MCF 10A (cell line): Measurements from ENCODE around the gene CACNA1C. TPM values are rescaled to one million over a fixed set of nuclear protein-coding genes. Genes with fewer than 3 reads are reported as not detected.

ENCODE experiments used
- BruUV-seq: library from RNA; stranded (reverse); fragments of 400-500 nt; replicated peaks from 2 replicates; lab custom pipeline; 2021; lab: Mats Ljungman, UMichigan
- CTCF ChIA-PET: fragments of 300-600 bp; sonication (Branson Sonifier 250); formaldehyde crosslinking; extraction: SDS; loops from one replicate; lab custom pipeline; 2021; ENCODE audit warnings: antibody characterized with exemption, inconsistent platforms; lab: Yijun Ruan, JAX
- POLR2A ChIA-PET: fragments of 300-600, 350-650 bp; sonication (Branson Sonifier 250); formaldehyde crosslinking; extraction: SDS; loops from one replicate; lab custom pipeline; 2020; ENCODE audit warnings: antibody characterized with exemption, inconsistent platforms; lab: Yijun Ruan, JAX
- DNase-seq: peaks from one replicate; pipeline ENCODE4 v3.0.0-alpha.2; 2018; ENCODE audit not compliant: unreplicated experiment
- H3K27ac Mint-ChIP-seq: one replicate; pipeline ENCODE4 v1.8.0; 2022; ENCODE audit warnings: mild to moderate bottlenecking, low read depth, mixed read lengths; ENCODE audit not compliant: unreplicated experiment
- H3K27me3 Mint-ChIP-seq: one replicate; pipeline ENCODE4 v1.8.0; 2022; ENCODE audit warnings: mixed read lengths; ENCODE audit not compliant: insufficient read depth, unreplicated experiment
- H3K36me3 Mint-ChIP-seq: one replicate; pipeline ENCODE4 v1.8.0; 2022; ENCODE audit warnings: mild to moderate bottlenecking, moderate library complexity, mixed read lengths; ENCODE audit not compliant: insufficient read depth, unreplicated experiment
- H3K4me1 Mint-ChIP-seq: one replicate; pipeline ENCODE4 v1.8.0; 2022; ENCODE audit warnings: mixed read lengths; ENCODE audit not compliant: insufficient read depth, unreplicated experiment
- H3K4me3 Mint-ChIP-seq: one replicate; pipeline ENCODE4 v1.8.0; 2022; ENCODE audit warnings: mild to moderate bottlenecking, moderate library complexity, mixed read lengths; ENCODE audit not compliant: unreplicated experiment
- H3K9me3 Mint-ChIP-seq: one replicate; pipeline ENCODE4 v1.8.0; 2022; ENCODE audit warnings: mixed read lengths; ENCODE audit not compliant: unreplicated experiment
- CTCF ChIP-seq: fragments of 200-600 bp; IDR thresholded peaks from one replicate; pipeline ENCODE4 v1.8.0; 2022; ENCODE audit warnings: antibody characterized with exemption, mild to moderate bottlenecking; ENCODE audit not compliant: unreplicated experiment
- intact Hi-C: fragments of 100-400 bp; cut with micrococcal nuclease; formaldehyde crosslinking; loops from 2 replicates; pipeline ENCODE4 v1.14.1; 2022
- total RNA-seq: library from RNA; stranded (reverse); gene quantifications from 2 replicates; pipeline ENCODE4 v1.2.3, GENCODE V29; 2022

The CACNA1C gene
- total RNA-seq, 1 experiment from 2014 or later = not detected

GRCh38 chr12:2273288-2273687 is 220.5 kb downstream of the CACNA1C start:
- ChIA-PET POLR2A (interaction anchor here (0.7 kb wide), 1 partner anchor 11 kb away, joined by 3 read pairs; no protein-coding TSS in a partner anchor), CTCF (no interaction called here)
- intact Hi-C loops = no loop called here

GRCh38 chr12:2273751-2274150 is 221.0 kb downstream of the CACNA1C start:
- ChIA-PET POLR2A (interaction anchor here (0.7 kb wide), 1 partner anchor 10 kb away, joined by 3 read pairs; no protein-coding TSS in a partner anchor), CTCF (interaction anchor here (0.8 kb wide), 1 partner anchor 12 kb away, joined by 3 read pairs; no protein-coding TSS in a partner anchor)
- no peak for DNase-seq
- no peak overlapping the region for H3K4me3 Mint-ChIP-seq
- H3K27ac Mint-ChIP-seq = no peak overlapping the region
- no TSS peak for BruUV-seq
- H3K9me3 Mint-ChIP-seq = no peaks in the 10 kb centered on the region
- H3K36me3 Mint-ChIP-seq = no peaks in the 10 kb centered on the region
- H3K27me3 Mint-ChIP-seq = no peaks in the 10 kb centered on the region
- no peak for TF ChIP-seq CTCF
- H3K4me1 Mint-ChIP-seq = peaks cover 10% of the 10 kb centered on the region
- intact Hi-C loops = no loop called here

More at GRCh38 chr12:2273288-2273687, 220.5 kb downstream of the CACNA1C start:
- Mint-ChIP-seq H3K9me3 (no peaks in the 10 kb centered on the region), H3K4me1 (peaks cover 15% of the 10 kb centered on the region), H3K27ac (no peak overlapping the region), H3K4me3 (no peak overlapping the region), H3K36me3 (no peaks in the 10 kb centered on the region), H3K27me3 (no peaks in the 10 kb centered on the region)
- no peak for DNase-seq
- no peak for TF ChIP-seq CTCF
- no TSS peak for BruUV-seq

DNA sequence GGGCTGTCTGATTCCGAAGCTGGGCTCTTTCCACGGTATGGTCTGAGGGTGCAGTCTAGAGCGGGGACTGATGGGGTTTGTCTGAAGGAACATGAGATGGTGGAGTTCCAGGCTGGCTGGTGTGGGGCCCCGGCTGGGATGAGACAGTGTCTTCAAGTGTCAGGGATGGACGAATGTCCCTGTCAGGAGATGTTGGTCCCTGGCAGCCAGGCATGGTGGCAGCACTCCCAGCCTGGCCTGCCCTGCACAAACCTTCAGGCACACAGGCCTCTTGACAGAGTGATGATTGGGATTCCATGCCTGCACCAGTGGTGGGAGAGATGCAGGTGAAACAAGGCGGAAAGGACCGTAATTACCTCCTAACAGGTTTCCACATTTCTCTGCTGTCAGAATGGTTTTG is 221.9 kb downstream of the CACNA1C start:
- intact Hi-C loops = no loop called here
- H3K27ac Mint-ChIP-seq = no peak overlapping the region
- H3K4me1 Mint-ChIP-seq = peaks cover under 1% of the 10 kb centered on the region
- H3K4me3 Mint-ChIP-seq = no peak overlapping the region
- H3K9me3 Mint-ChIP-seq = no peaks in the 10 kb centered on the region
- ChIA-PET POLR2A (no interaction called here), CTCF (interaction anchor here (0.6 to 0.8 kb wide), 3 partner anchors 11 to 407 kb away, joined by 3 read pairs; no protein-coding TSS in a partner anchor)
- TF ChIP-seq CTCF = no peak
- no peak for DNase-seq
- H3K36me3 Mint-ChIP-seq = no peaks in the 10 kb centered on the region
- BruUV-seq = no TSS peak
- no peaks in the 10 kb centered on the region for H3K27me3 Mint-ChIP-seq

DNA sequence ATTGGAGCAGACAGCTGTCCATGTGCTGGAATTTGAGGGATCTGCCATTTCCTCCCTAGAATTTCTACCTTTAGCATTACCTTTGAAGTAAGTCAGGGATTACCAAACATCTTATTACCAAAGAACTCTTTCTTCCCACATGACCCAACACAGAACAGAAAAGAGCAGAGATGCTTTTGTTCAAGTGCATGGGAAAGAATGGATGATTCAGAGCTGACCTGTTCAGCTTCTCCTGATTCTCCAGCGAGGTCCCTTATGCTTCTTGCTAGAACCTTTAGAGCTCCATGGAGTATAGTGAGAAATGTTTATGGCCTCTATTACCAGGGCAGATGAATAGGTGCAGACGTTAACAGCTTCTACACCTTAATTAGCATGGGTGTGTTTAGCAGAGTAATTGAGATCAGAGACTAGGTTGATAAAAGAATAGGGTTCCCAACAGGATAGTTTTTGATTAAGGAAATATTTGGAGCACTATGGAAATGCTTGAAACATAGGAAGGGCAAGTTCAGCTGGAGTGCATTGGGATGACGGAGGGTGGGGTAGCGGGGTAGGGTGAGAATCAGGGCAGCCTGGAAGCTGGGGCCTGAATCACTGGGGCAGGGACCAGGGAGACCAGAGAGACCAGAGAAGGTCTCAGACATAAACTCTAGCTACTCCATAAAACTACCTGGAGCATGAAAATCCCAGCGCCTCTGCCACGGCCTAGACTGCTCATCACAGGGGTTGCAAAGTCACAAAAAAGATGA is 223.7 kb downstream of the CACNA1C start:
- Mint-ChIP-seq H3K27ac (no peak overlapping the region), H3K9me3 (no peaks in the 10 kb centered on the region), H3K36me3 (no peaks in the 10 kb centered on the region), H3K4me1 (no peaks in the 10 kb centered on the region), H3K27me3 (no peaks in the 10 kb centered on the region), H3K4me3 (no peak overlapping the region)
- ChIA-PET CTCF (interaction anchor here (0.6 to 1.5 kb wide), 5 partner anchors 8 to 1632 kb away, joined by 3 to 4 read pairs (median 3); no protein-coding TSS in a partner anchor), POLR2A (interaction anchor here (0.6 to 1.4 kb wide), 2 partner anchors 9 to 154 kb away, joined by 3 to 4 read pairs; no protein-coding TSS in a partner anchor)
- no TSS peak for BruUV-seq
- intact Hi-C loops = no loop called here
- no peak for TF ChIP-seq CTCF
- DNase-seq = no peak
